Activated naive CD8-positive, alpha-beta T cell treated with anti-CD3 and anti-CD28 coated beads, Interleukin-2, amount 50 U/mL, for 24 hours (primary cell): ENCODE results near the gene KMO.

Experiments
- ATAC-seq: fragments of 150-1000 bp; cut with Tn5 transposase; one replicate; pipeline ENCODE4 v1.10.0; 2021
- DNase-seq: peaks from one replicate; pipeline ENCODE4 v3.0.0; 2021
- H3K27ac Mint-ChIP-seq: one replicate; pipeline ENCODE4 v1.8.0; 2021; ENCODE audit warnings: mild to moderate bottlenecking, mixed read lengths
- H3K27me3 Mint-ChIP-seq: one replicate; pipeline ENCODE4 v1.8.0; 2021; ENCODE audit warnings: mixed read lengths
- H3K36me3 Mint-ChIP-seq: one replicate; pipeline ENCODE4 v1.8.0; 2021; ENCODE audit warnings: low read depth, mixed read lengths
- H3K4me1 Mint-ChIP-seq: one replicate; pipeline ENCODE4 v1.8.0; 2021; ENCODE audit warnings: mixed read lengths
- H3K4me3 Mint-ChIP-seq: one replicate; pipeline ENCODE4 v1.8.0; 2021; ENCODE audit warnings: mild to moderate bottlenecking, moderate library complexity, mixed read lengths
- H3K9me3 Mint-ChIP-seq: one replicate; pipeline ENCODE4 v1.8.0; 2021; ENCODE audit warnings: mixed read lengths

KMO gene

DNA sequence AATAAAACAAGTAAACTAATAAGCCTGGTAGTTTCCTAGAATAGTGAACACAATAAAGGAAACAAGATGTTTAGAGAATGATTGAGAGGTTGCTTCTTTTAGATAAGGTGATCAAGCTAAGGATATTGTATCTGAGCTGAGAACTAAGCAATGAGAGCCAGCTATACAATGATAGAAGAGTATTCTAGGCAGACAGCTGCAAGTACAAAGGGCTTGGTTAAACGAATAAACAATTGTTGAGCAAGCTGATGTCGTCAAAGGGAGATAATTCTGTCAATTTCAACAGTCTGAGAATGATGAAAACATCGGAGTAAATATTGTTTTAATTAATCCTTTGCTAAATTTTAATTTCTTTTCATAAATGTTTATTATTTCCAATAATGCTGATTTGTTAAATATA is 7.2 kb upstream of the KMO start:
- Mint-ChIP-seq H3K27me3 (peaks cover 32% of the 10 kb centered on the region), H3K4me1 (peaks cover 6% of the 10 kb centered on the region), H3K9me3 (no peaks in the 10 kb centered on the region), H3K27ac (no peak overlapping the region), H3K36me3 (no peaks in the 10 kb centered on the region), H3K4me3 (no peak overlapping the region)
- no peak for ATAC-seq
- DNase-seq, result no peak

GRCh38 chr1:241527146-241527545 is 5.0 kb upstream of the KMO start:
- ATAC-seq, result no peak
- Mint-ChIP-seq H3K27me3 (peaks cover 28% of the 10 kb centered on the region), H3K27ac (no peak overlapping the region), H3K36me3 (no peaks in the 10 kb centered on the region), H3K4me1 (peaks cover 7% of the 10 kb centered on the region), H3K4me3 (no peak overlapping the region), H3K9me3 (no peaks in the 10 kb centered on the region)
- DNase-seq, result no peak

DNA sequence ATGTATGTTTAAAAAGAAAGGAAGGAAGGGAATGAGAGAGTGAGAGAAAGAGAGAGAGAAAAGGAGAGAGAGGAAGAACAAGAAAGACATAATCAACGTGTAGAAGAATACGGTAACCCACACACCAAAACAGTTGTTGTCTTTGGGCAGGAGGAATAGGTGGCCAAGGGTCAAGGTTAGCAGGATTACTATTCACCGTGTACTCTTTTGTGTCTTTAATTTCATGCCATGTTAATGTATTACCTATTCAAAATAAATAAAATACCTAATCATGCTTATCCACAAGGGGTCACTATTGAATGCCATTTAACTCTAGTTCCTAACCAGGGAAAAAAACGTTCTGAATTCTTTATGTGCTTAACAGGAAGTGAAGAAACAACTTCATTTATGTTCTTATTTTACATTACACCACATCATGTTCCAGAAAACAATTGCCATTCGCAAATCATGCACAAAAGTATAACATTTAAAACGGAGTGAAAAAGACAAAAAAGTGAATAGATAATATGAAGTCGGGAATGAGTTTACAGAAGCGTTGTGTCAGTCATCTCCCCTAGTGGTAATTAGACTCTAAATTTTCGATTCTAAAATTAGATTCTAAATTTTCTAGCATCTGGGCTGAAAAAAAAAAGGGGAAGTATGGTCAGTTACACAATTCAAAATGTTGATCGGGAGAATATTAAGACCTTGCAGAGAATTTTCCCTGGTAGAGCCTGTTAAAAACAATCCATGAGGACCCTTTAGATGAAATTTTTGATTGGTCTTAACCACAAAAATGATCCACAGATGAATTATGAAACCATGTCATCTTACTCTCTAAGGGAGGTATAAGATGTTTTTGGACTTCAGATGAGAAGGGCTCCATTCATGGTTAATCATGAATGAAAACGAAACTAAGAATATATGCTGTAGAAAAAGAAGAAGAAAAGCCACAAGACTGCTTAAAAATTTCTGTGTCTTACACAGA is 700 bp upstream of the KMO start:
- H3K4me1 Mint-ChIP-seq, result peaks cover 24% of the 10 kb centered on the region
- H3K36me3 Mint-ChIP-seq, result no peaks in the 10 kb centered on the region
- H3K9me3 Mint-ChIP-seq, result no peaks in the 10 kb centered on the region
- peak overlapping the region; percentile 80 for H3K27ac Mint-ChIP-seq
- no peak for DNase-seq
- ATAC-seq, result peak; percentile 74
- peaks cover 1% of the 10 kb centered on the region for H3K27me3 Mint-ChIP-seq
- H3K4me3 Mint-ChIP-seq, result peak overlapping the region; percentile 85

GRCh38 chr1:241532864-241533263 is 686 bp downstream of the KMO start:
- Mint-ChIP-seq H3K27me3 (peaks cover 1% of the 10 kb centered on the region), H3K27ac (no peak overlapping the region), H3K4me1 (peaks cover 27% of the 10 kb centered on the region), H3K36me3 (peaks cover 4% of the 10 kb centered on the region), H3K9me3 (no peaks in the 10 kb centered on the region), H3K4me3 (peak overlapping the region; percentile 39)
- ATAC-seq (peak; percentile 38), DNase-seq (peak; percentile 20)

GRCh38 chr1:241533326-241534115 is 1.3 kb downstream of the KMO start:
- no peak for ATAC-seq
- Mint-ChIP-seq H3K27ac (peak overlapping the region; percentile 8), H3K9me3 (no peaks in the 10 kb centered on the region), H3K36me3 (peaks cover 4% of the 10 kb centered on the region), H3K4me3 (peak overlapping the region; percentile 39), H3K27me3 (peaks cover 1% of the 10 kb centered on the region), H3K4me1 (peaks cover 27% of the 10 kb centered on the region)
- DNase-seq, result no peak

DNA sequence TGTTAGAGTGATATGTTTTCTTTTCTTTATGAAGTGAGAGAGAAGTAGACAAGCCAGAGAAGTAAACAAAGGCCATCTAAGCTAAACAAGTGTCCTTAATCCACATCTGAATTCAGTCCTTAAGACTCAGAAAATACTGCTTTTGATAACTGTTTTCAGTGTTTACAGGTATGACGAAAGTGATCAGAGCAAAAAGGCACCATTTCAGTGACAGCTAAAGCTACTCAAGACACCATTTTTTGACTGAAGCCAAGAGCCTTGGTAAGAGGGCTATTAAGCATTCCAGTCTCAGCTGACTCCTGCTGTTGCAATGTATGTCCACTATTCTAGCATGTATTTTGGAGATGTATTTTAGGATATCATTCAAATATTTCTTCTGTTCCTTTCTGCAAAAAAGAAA is 4.1 kb downstream of the KMO start:
- peaks cover 4% of the 10 kb centered on the region for H3K36me3 Mint-ChIP-seq

DNA sequence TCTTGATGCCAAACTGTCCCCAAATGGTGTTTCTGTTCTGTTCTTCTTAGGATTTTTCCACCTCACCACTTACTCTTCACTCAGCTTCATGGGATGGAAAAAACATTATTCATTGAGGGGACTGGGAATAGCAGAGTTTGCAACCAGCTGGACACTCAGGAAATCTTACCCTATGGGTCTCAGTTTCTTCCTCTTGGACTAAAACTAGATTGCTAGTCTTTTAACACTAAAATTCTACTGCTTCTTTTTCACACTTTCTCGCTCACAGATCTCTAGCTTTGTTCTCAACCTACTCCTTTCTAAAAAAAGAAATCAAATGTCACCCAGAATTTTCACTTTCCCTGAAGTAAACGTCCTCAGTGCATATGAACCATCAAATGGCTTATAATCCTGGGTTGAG is 4.8 kb downstream of the KMO start:
- peaks cover 4% of the 10 kb centered on the region for H3K36me3 Mint-ChIP-seq
- H3K4me1 Mint-ChIP-seq, result peaks cover 22% of the 10 kb centered on the region
- ATAC-seq, result no peak
- H3K4me3 Mint-ChIP-seq, result no peak overlapping the region
- DNase-seq, result no peak
- H3K9me3 Mint-ChIP-seq, result no peaks in the 10 kb centered on the region
- H3K27ac Mint-ChIP-seq, result no peak overlapping the region
- H3K27me3 Mint-ChIP-seq, result peaks cover 1% of the 10 kb centered on the region

More for the DNA sequence above, 4.1 kb downstream of the KMO start:
- Mint-ChIP-seq H3K4me1 (peaks cover 27% of the 10 kb centered on the region), H3K27ac (no peak overlapping the region), H3K9me3 (no peaks in the 10 kb centered on the region), H3K27me3 (peaks cover 1% of the 10 kb centered on the region), H3K4me3 (no peak overlapping the region)
- DNase-seq, result no peak
- no peak for ATAC-seq

DNA sequence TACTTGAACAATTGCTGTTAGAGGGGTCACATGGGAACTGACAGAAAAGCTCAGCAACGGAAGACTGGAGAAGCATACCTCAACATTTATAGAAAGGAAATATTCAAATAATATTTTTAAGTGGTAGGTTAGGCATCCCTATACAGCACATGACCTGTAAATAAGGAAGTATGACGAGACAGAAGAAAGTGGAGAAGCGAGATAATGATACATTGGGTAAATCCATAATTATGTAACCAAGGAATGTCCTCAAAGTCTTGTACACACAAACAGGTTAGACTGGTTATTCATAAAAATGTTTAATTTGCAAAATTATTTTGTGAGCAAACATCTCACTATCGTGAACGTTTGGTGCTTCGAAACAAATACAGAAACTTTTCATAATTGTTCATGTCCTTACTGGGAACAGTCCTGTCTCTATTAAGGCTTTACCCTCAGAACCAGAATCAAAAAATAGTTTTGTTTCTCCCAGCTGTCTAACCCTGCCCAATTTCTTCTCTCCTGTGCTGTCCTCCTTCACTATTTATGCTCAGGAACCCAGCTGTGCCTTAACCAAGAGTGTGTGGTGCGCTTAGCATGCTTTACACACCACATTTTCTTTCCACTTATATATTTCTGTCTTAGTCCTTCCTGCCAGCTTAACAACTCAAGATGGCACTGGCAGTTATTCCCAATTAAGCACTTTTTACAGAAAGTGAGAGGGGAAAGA is 10.2 kb downstream of the KMO start:
- ATAC-seq, result no peak
- DNase-seq, result no peak
- Mint-ChIP-seq H3K9me3 (no peaks in the 10 kb centered on the region), H3K27ac (no peak overlapping the region), H3K4me3 (no peak overlapping the region), H3K4me1 (no peaks in the 10 kb centered on the region), H3K36me3 (peaks cover 4% of the 10 kb centered on the region), H3K27me3 (no peaks in the 10 kb centered on the region)

- H3K27ac Mint-ChIP-seq, result no peak overlapping the region
- DNase-seq (no peak), ATAC-seq (no peak)
- H3K4me1 Mint-ChIP-seq, result peaks cover 26% of the 10 kb centered on the region
- no peaks in the 10 kb centered on the region for H3K9me3 Mint-ChIP-seq
- H3K4me3 Mint-ChIP-seq, result no peak overlapping the region
- H3K27me3 Mint-ChIP-seq, result no peaks in the 10 kb centered on the region
- H3K36me3 Mint-ChIP-seq, result no peaks in the 10 kb centered on the region
These were observed 15.8 kb downstream of the KMO start for GRCh38 chr1:241548008-241548407.

GRCh38 chr1:241550318-241550717 is 18.1 kb downstream of the KMO start:
- Mint-ChIP-seq H3K4me1 (peaks cover 26% of the 10 kb centered on the region), H3K4me3 (no peak overlapping the region), H3K27ac (peak overlapping the region; percentile 13), H3K9me3 (no peaks in the 10 kb centered on the region), H3K27me3 (no peaks in the 10 kb centered on the region), H3K36me3 (peaks cover 2% of the 10 kb centered on the region)
- no peak for DNase-seq
- no peak for ATAC-seq

DNA sequence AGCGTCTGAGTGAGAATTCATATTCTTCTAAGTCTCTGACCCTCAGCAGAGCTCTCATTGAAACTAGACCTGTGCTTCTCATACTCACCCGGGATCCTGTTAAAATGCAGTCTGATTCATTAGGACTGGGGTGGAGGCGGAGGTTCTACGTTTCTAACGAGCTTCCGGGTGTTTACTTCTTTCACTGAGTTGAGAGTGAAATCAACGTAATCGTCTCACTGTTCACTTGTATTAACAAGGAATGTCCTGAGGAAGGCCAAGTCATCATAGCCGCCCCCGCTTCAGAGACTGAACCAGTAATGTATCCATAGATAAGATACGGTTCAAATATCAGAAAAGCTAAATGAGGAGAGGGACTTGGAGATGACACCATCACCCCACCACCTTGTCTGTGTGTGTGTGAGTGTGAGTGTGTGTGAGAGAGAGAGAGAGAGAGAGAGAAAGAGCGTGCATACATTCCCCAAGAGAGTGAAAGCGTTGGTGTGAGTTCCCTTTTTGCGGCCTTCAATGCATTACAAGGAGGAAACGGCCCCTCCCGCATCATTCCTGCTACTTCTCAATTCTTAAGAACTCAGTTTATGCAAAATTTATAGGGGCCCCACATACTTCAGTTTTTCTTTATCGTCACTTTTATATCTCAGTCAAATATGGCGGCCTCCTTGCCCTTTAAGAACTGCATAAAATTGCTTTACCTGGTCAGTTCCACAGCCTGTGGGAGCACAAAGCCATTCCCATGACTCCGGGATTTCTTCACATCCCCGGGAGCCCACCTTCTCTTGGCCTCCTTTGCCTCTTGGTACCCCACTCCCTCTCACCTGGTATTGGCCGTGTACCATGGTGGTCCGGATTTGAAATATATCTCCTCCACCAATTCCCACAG is 19.8 kb downstream of the KMO start:
- ATAC-seq (peak; percentile 92), DNase-seq (peak; percentile 34)
- peaks cover 2% of the 10 kb centered on the region for H3K36me3 Mint-ChIP-seq

GRCh38 chr1:241553886-241554592 is 21.9 kb downstream of the KMO start:
- ATAC-seq (no peak), DNase-seq (no peak)
- H3K4me1 Mint-ChIP-seq, result peaks cover 26% of the 10 kb centered on the region
- H3K36me3 Mint-ChIP-seq, result peaks cover 2% of the 10 kb centered on the region
- H3K4me3 Mint-ChIP-seq, result no peak overlapping the region
- no peaks in the 10 kb centered on the region for H3K27me3 Mint-ChIP-seq
- H3K27ac Mint-ChIP-seq, result no peak overlapping the region
- no peaks in the 10 kb centered on the region for H3K9me3 Mint-ChIP-seq

More for the DNA sequence above, 19.8 kb downstream of the KMO start:
- H3K27ac Mint-ChIP-seq, result peak overlapping the region; percentile 91
- peaks cover 26% of the 10 kb centered on the region for H3K4me1 Mint-ChIP-seq
- no peaks in the 10 kb centered on the region for H3K9me3 Mint-ChIP-seq
- no peaks in the 10 kb centered on the region for H3K27me3 Mint-ChIP-seq
- peak overlapping the region; percentile 76 for H3K4me3 Mint-ChIP-seq

- no peak overlapping the region for H3K4me3 Mint-ChIP-seq
- H3K4me1 Mint-ChIP-seq, result peaks cover 23% of the 10 kb centered on the region
- H3K27me3 Mint-ChIP-seq, result no peaks in the 10 kb centered on the region
- DNase-seq (no peak), ATAC-seq (no peak)
- no peak overlapping the region for H3K27ac Mint-ChIP-seq
- no peaks in the 10 kb centered on the region for H3K9me3 Mint-ChIP-seq
- peaks cover 2% of the 10 kb centered on the region for H3K36me3 Mint-ChIP-seq
These were observed 23.3 kb downstream of the KMO start for GRCh38 chr1:241555526-241555925.
